Fibroblast of the aortic adventitia (primary cell): ENCODE data around the gene FAM168A. TPM values are rescaled to one million over a fixed set of nuclear protein-coding genes. Genes with fewer than 3 reads are reported as not detected.

Experiments
- DNase-seq: peaks from one replicate; pipeline ENCODE4 v3.0.0-alpha.2; 2010; ENCODE audit warnings: low read depth
- H3K4me3 ChIP-seq: 2 replicates; pipeline ENCODE4 v1.5.1; 2011; ENCODE audit warnings: low read depth, mild to moderate bottlenecking, control low read depth, low read length, moderate library complexity
- total RNA-seq: library from RNA; depleted of rRNA; stranded (reverse); fragments of >200 nt; gene quantifications from 2 replicates; pipeline ENCODE4 v1.2.3, GENCODE V29; 2012; ENCODE audit warnings: low replicate concordance
- TF ChIP-seq, protein P1 (sequence below): IDR thresholded peaks from 2 replicates; pipeline ENCODE4 v1.5.1; 2011; ENCODE audit warnings: mild to moderate bottlenecking, low read length, control low read depth, inconsistent platforms; ENCODE audit not compliant: insufficient read depth

FAM168A gene
- total RNA-seq, 1 donor: 40.0 TPM

DNA sequence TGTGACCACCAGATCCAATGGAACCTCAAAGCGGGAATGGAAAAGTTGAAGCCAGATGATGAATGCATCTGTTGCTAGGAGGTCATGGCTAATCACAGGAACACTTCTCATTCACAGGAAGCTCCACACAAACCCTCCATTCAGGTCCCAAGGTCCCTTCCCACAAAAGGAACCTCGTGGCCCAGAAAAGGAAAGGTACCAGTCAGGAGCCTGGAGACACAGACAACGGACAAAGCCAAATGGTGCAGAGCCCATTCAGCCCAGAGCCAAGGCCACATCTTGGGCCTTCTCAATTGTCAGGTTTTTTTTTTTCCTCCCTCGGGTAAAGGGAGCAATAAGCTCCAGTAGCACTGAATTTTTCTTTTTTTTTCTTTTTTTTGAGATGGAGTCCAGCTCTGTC is 87.0 kb downstream of the FAM168A start:
- TF ChIP-seq, protein P1, sequence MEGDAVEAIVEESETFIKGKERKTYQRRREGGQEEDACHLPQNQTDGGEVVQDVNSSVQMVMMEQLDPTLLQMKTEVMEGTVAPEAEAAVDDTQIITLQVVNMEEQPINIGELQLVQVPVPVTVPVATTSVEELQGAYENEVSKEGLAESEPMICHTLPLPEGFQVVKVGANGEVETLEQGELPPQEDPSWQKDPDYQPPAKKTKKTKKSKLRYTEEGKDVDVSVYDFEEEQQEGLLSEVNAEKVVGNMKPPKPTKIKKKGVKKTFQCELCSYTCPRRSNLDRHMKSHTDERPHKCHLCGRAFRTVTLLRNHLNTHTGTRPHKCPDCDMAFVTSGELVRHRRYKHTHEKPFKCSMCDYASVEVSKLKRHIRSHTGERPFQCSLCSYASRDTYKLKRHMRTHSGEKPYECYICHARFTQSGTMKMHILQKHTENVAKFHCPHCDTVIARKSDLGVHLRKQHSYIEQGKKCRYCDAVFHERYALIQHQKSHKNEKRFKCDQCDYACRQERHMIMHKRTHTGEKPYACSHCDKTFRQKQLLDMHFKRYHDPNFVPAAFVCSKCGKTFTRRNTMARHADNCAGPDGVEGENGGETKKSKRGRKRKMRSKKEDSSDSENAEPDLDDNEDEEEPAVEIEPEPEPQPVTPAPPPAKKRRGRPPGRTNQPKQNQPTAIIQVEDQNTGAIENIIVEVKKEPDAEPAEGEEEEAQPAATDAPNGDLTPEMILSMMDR: no peak
- no peak for DNase-seq
- H3K4me3 ChIP-seq: no peak overlapping the region

DNA sequence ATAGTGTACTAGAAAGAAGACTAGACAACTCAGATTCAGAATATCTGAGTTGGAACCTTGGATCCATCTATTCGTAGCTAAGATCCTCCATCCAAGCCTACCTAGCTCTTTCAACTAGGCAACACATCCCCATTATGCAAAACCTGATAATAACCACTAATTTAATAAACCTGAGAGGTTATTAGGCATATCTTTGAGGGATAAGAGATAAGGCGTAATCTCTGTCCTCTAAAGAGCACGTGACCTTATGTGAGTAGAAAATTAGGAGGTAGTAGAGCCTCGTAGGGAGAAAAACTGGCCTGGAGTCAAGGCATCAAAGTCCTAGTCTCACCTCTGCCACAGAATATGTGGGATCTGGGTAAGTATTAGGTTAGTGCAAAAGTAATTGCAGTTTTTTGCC is 87.8 kb downstream of the FAM168A start:
- no peak overlapping the region for H3K4me3 ChIP-seq
- DNase-seq: no peak
- TF ChIP-seq, protein P1: no peak

DNA sequence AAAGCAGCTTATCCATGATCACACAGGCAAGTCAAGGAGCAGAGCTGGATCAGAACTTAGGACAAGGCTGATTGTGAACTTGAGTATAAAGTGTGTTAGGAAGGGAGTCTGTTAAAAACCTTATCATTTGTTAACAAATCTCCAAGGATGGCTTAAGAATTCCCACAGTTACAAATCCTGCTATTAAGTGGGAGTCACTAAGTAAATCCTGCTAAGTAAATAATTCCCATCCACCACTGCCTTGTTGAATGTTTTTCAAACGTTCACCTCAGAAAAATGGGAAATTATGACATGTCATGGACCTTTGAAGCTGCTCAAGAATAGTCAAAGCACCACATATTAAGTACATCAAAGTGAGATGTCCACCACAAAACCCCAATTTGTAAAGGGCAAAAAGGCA is 88.7 kb downstream of the FAM168A start:
- TF ChIP-seq, protein P1: no peak
- DNase-seq: no peak
- H3K4me3 ChIP-seq: no peak overlapping the region

DNA sequence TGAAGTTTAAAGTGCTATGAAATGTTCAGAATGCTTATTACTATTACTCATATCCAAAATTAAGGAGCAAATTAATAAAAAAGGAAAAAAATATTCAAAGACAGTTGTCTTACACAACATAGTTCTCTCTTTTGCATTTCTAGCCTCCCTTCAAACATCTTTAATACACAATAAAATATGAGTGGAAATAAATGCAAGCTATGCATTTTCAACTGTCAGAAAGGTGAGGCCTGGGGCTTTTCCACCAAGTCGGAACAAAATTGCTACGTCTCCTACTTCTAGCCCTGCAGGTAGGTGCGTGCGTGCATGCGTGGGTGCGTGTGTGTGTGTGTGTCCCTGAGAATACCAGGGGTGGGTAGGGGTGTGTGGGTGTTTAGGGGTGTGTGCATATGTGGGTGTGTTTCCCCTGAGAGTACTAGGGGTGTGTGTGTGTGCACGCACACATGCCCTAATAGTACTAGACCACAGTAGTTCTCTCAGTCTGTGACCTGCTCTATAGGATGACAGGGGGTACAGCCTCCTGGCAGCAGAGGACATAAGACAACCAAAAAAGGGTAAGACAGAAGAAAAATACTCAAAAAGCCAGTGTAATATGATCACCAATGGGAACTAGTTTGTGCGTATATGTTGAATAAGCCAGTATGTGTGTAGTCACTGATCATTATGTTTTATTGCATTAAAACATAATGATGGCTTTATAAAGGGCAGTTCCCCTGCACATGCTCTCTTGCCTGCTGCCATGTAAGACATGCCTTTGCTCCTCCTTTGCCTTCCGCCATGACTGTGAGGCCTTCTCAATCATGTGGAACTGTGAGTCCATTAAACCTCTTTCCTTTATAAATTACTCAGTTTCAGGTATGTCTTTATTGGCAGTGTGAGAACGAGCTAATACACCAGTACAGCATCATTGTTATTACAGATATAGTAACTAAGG is 89.4 kb downstream of the FAM168A start:
- no peak for DNase-seq
- no peak overlapping the region for H3K4me3 ChIP-seq
- TF ChIP-seq, protein P1: no peak

DNA sequence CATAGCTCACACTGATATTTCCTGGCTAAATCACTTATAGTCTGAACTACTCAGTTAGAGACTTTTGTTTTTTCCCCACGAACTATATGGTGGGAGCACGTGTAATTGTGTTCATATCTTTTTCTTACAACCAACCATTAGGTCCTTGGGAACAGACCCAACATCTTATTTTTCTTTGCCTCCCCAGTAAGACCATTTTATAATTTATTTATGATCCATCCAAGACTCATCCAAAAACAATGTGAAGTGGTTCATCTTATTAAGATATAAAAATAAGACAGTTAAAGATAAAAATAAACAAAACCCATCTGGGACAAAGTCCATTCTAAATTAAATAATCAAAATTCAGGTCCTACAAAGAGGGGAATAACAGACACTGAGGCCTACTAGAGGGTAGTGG is 90.8 kb downstream of the FAM168A start:
- TF ChIP-seq, protein P1: no peak
- no peak overlapping the region for H3K4me3 ChIP-seq
- peak; percentile 39 for DNase-seq

DNA sequence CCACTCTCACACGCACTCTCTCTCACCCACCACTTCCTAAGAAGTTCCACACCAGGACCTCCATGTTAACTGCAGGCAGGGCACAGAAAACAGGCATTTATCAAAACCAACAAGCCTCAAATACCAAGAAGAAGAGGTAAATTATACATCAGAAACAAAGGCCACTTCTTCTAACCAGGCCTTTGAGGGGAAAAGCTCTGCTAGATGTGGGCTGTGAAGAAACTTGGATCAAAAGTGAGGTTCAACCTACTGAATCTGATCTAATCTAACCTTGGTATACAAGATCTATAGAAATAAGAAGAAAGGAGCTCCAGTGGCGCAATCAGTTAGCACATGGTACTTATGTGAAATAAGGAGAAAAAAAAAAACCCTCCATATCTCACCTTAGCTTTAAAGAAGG is 91.9 kb downstream of the FAM168A start:
- DNase-seq: no peak
- H3K4me3 ChIP-seq: no peak overlapping the region

More for the DNA sequence above, 91.9 kb downstream of the FAM168A start:
- TF ChIP-seq, protein P1: no peak
